HepG2 (cell line): ENCODE results near the gene SIDT1. TPM values are rescaled to one million over a fixed set of nuclear protein-coding genes. Genes with fewer than 3 reads are reported as not detected.

Experiments
- AHR ChIP-seq: IDR thresholded peaks from 2 replicates; pipeline ENCODE4 v1.6.1; 2018; ENCODE audit warnings: missing genetic modification reagents, missing compliant biosample characterization
- ATM ChIP-seq: fragments of 450-650 bp; IDR thresholded peaks from 2 replicates; pipeline ENCODE4 v1.7.1; 2017; ENCODE audit warnings: mild to moderate bottlenecking, borderline replicate concordance
- BCL3 ChIP-seq: sonication (generic); formaldehyde crosslinking; IDR thresholded peaks from 2 replicates; pipeline ENCODE4 v1.5.1; 2020; ENCODE audit warnings: mild to moderate bottlenecking, missing genetic modification reagents, moderate library complexity
- CREM ChIP-seq, 2 experiments: sonication (generic) in 1 of 2; formaldehyde crosslinking in 1 of 2; IDR thresholded peaks; 2 replicates each; pipeline versions ENCODE4 v1.4.0 to v1.6.1; 2016 to 2020; ENCODE audit warnings: antibody characterized with exemption in 1 of 2, mild to moderate bottlenecking in 1 of 2, missing genetic modification reagents in 1 of 2
- GATAD2A ChIP-seq: IDR thresholded peaks from 2 replicates; pipeline ENCODE4 v1.6.1; 2016
- HOMEZ ChIP-seq: IDR thresholded peaks from 2 replicates; pipeline ENCODE4 v1.6.1; 2016; ENCODE audit warnings: low read depth
- LCORL ChIP-seq, 2 experiments: fragments of 450-650 bp in 1 of 2; sonication (generic) in 1 of 2; formaldehyde crosslinking in 1 of 2; IDR thresholded peaks; 2 replicates each; pipeline versions ENCODE4 v1.5.0 to v1.6.1; 2017 to 2020; ENCODE audit warnings: antibody characterized with exemption in 1 of 2, missing genetic modification reagents in 1 of 2
- MXD4 ChIP-seq: IDR thresholded peaks from 2 replicates; pipeline ENCODE4 v1.6.1; 2016; ENCODE audit warnings: mild to moderate bottlenecking, missing biosample characterization, missing genetic modification reagents
- NPAS2 ChIP-seq: sonication (generic); formaldehyde crosslinking; IDR thresholded peaks from 2 replicates; pipeline ENCODE4 v1.8.0; 2022; ENCODE audit warnings: mild to moderate bottlenecking, missing genetic modification reagents, borderline replicate concordance
- SAP130 ChIP-seq: IDR thresholded peaks from 2 replicates; pipeline ENCODE4 v1.6.1; 2016; ENCODE audit warnings: low read depth
- SOX13 ChIP-seq, 3 experiments: fragments of 450-650 bp in 1 of 3; sonication (generic) in 1 of 3; formaldehyde crosslinking in 1 of 3; IDR thresholded peaks in 2 of 3; conservative IDR thresholded peaks in 1 of 3; 2 replicates each; pipeline versions ENCODE4 v1.5.0 to v1.6.1; 2016 to 2020; ENCODE audit warnings: antibody characterized with exemption in 1 of 3, mild to moderate bottlenecking in 1 of 3, missing compliant biosample characterization in 1 of 3, missing genetic modification reagents in 1 of 3, moderate library complexity in 1 of 3
- SOX6 ChIP-seq, 2 experiments: fragments of 450-650 bp in 1 of 2; sonication (generic) in 1 of 2; formaldehyde crosslinking in 1 of 2; IDR thresholded peaks; 2 replicates each; pipeline versions ENCODE4 v1.4.0 to v1.6.1; 2017 to 2020; ENCODE audit warnings: antibody characterized with exemption in 1 of 2, mild to moderate bottlenecking in 1 of 2, missing genetic modification reagents in 1 of 2
- TBX2 ChIP-seq: sonication (generic); formaldehyde crosslinking; IDR thresholded peaks from 2 replicates; pipeline ENCODE4 v1.5.0; 2020; ENCODE audit warnings: missing genetic modification reagents, mild to moderate bottlenecking, borderline replicate concordance
- ZMYM4 ChIP-seq: sonication (generic); formaldehyde crosslinking; IDR thresholded peaks from 2 replicates; pipeline ENCODE4 v1.8.1; 2023; ENCODE audit warnings: mild to moderate bottlenecking, missing genetic modification reagents
- ZNF12 ChIP-seq: sonication (generic); formaldehyde crosslinking; IDR thresholded peaks from 2 replicates; pipeline ENCODE4 v1.5.0; 2020; ENCODE audit warnings: missing genetic modification reagents
- ZNF124 ChIP-seq: sonication (generic); formaldehyde crosslinking; IDR thresholded peaks from 2 replicates; pipeline ENCODE4 v1.4.0; 2020; ENCODE audit warnings: missing genetic modification reagents
- ZNF280D ChIP-seq: sonication (generic); formaldehyde crosslinking; IDR thresholded peaks from 2 replicates; pipeline ENCODE4 v1.5.1; 2020; ENCODE audit warnings: mild to moderate bottlenecking, missing genetic modification reagents
- polyA plus RNA-seq, 8 experiments: library from polyadenylated mRNA; depleted of rRNA in 3 of 8; stranded (reverse) in 7 of 8; unstranded in 1 of 8; fragments of >200 nt; fragmentation: Illumina TruSeq in 4 of 8; extraction: Trizol in 4 of 8; gene quantifications; 2 replicates each; pipeline versions ENCODE4 v1.2.1 to v1.2.3, GENCODE V29; 2011 to 2016; ENCODE audit warnings: low read depth in 4 of 8, missing spikeins in 1 of 8, mixed read lengths in 1 of 8; ENCODE audit not compliant: insufficient read depth in 1 of 8
- total RNA-seq, 5 experiments: library from RNA; depleted of rRNA; stranded (reverse); fragments of >200 nt; fragmentation: Illumina TruSeq; extraction: Trizol; gene quantifications; 2 replicates each; pipeline ENCODE4 v1.2.3, GENCODE V29; 2016; ENCODE audit warnings: low read depth in 1 of 5
- TF ChIP-seq, protein P1 (sequence below): fragments of 450-650 bp; IDR thresholded peaks from 2 replicates; pipeline ENCODE4 v1.6.1; 2016
- TF ChIP-seq, protein P2 (sequence below): sonication (generic); formaldehyde crosslinking; IDR thresholded peaks from 2 replicates; pipeline ENCODE4 v1.5.1; 2020; ENCODE audit warnings: mild to moderate bottlenecking, moderate library complexity, missing genetic modification reagents

The SIDT1 gene
- total and polyA plus RNA-seq, 2 of the 13 experiments (the other 11 are each of a cell fraction or from before 2014, with no cell fraction given): 0.07 TPM

- TF ChIP-seq, protein P1, sequence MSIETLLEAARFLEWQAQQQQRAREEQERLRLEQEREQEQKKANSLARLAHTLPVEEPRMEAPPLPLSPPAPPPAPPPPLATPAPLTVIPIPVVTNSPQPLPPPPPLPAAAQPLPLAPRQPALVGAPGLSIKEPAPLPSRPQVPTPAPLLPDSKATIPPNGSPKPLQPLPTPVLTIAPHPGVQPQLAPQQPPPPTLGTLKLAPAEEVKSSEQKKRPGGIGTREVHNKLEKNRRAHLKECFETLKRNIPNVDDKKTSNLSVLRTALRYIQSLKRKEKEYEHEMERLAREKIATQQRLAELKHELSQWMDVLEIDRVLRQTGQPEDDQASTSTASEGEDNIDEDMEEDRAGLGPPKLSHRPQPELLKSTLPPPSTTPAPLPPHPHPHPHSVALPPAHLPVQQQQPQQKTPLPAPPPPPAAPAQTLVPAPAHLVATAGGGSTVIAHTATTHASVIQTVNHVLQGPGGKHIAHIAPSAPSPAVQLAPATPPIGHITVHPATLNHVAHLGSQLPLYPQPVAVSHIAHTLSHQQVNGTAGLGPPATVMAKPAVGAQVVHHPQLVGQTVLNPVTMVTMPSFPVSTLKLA: no peak
- TF ChIP-seq ATM: no peak
- no peak for TF ChIP-seq LCORL (IDR thresholded peaks at IDR 0.05)
- TF ChIP-seq LCORL (CRISPR knock-in tag; IDR thresholded peaks at IDR 0.05): 0 out of 2 replicates have a peak, but pooled peaks have one; percentile 32
- TF ChIP-seq BCL3 (CRISPR knock-in tag): no peak
- TF ChIP-seq TBX2 (CRISPR knock-in tag): peak; percentile 38; the same call in 1 of the 2 replicates
- peak; percentile 43; the same call in 1 of the 2 replicates for TF ChIP-seq HOMEZ (CRISPR knock-in tag)
- TF ChIP-seq CREM (IDR thresholded peaks at IDR 0.05): peak; percentile 46
- no peak for TF ChIP-seq CREM (CRISPR knock-in tag; IDR thresholded peaks at IDR 0.05)
- no peak for TF ChIP-seq SOX6 (IDR thresholded peaks at IDR 0.05)
- peak; percentile 90 for TF ChIP-seq SOX6 (CRISPR knock-in tag; IDR thresholded peaks at IDR 0.05)
- no peak for TF ChIP-seq ZNF12
- TF ChIP-seq GATAD2A (CRISPR knock-in tag): 0 out of 2 replicates have a peak, but pooled peaks have one; percentile 44
- TF ChIP-seq ZMYM4: peak; percentile 28; the same call in 1 of the 2 replicates
- TF ChIP-seq ZNF124 (CRISPR knock-in tag): peak; percentile 69; the same call in 1 of the 2 replicates
- TF ChIP-seq SAP130: peak; percentile 13; the same call in 1 of the 2 replicates
- no peak for TF ChIP-seq NPAS2 (CRISPR knock-in tag)
- no peak for TF ChIP-seq ZNF280D
- TF ChIP-seq, protein P2, sequence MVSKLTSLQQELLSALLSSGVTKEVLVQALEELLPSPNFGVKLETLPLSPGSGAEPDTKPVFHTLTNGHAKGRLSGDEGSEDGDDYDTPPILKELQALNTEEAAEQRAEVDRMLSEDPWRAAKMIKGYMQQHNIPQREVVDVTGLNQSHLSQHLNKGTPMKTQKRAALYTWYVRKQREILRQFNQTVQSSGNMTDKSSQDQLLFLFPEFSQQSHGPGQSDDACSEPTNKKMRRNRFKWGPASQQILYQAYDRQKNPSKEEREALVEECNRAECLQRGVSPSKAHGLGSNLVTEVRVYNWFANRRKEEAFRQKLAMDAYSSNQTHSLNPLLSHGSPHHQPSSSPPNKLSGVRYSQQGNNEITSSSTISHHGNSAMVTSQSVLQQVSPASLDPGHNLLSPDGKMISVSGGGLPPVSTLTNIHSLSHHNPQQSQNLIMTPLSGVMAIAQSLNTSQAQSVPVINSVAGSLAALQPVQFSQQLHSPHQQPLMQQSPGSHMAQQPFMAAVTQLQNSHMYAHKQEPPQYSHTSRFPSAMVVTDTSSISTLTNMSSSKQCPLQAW (CRISPR knock-in tag): peak; percentile 93
- TF ChIP-seq AHR (CRISPR knock-in tag): no peak
- TF ChIP-seq MXD4 (CRISPR knock-in tag): 0 out of 2 replicates have a peak, but pooled peaks have one; percentile 29
- peak; percentile 20; the same call in 1 of the 2 replicates for TF ChIP-seq SOX13 (IDR thresholded peaks at IDR 0.05)
- TF ChIP-seq SOX13 (CRISPR knock-in tag; conservative IDR thresholded peaks at IDR 0.05 in 1 of 2, IDR thresholded peaks at IDR 0.05 in 1 of 2): peak in 1 of 2 experiments; percentile 80; a peak in 2 of 4 replicates
These were observed 131.0 kb downstream of the SIDT1 start (continued) for GRCh38 chr3:113663324-113663750.
